MM.1S (cell line): ENCODE measurements around the gene FHL3.

ENCODE experiments used
- DNase-seq: peaks from one replicate; pipeline ENCODE4 v3.0.0-alpha.2; 2015
- H2AFZ ChIP-seq: fragments of 300-600 bp; sonication (generic); 2 replicates; pipeline ENCODE4 v1.6.0; 2016; ENCODE audit warnings: antibody characterized with exemption, low read length
- H3F3A ChIP-seq: fragments of 300-600 bp; sonication (generic); 2 replicates; pipeline ENCODE4 v1.6.1; 2016; ENCODE audit warnings: mild to moderate bottlenecking, antibody characterized with exemption, low read length, moderate library complexity, mixed read lengths; ENCODE audit not compliant: insufficient read depth
- H3K27ac ChIP-seq: fragments of 300-600 bp; sonication (generic); 2 replicates; pipeline ENCODE4 v1.5.1; 2016; ENCODE audit warnings: mild to moderate bottlenecking, low read length
- H3K27me3 ChIP-seq: fragments of 300-600 bp; sonication (generic); replicated peaks from 2 replicates; pipeline ENCODE4 v1.6.0; 2016; ENCODE audit warnings: low read length; ENCODE audit not compliant: insufficient read depth
- H3K36me3 ChIP-seq: fragments of 300-600 bp; sonication (generic); replicated peaks from 2 replicates; pipeline ENCODE4 v1.6.1; 2016; ENCODE audit warnings: mild to moderate bottlenecking, low read length, mixed read lengths; ENCODE audit not compliant: insufficient read depth
- H3K4me1 ChIP-seq: fragments of 300-600 bp; sonication (generic); 2 replicates; pipeline ENCODE4 v1.6.1; 2016; ENCODE audit warnings: low read length, mixed read lengths
- H3K4me2 ChIP-seq: fragments of 300-600 bp; sonication (generic); 2 replicates; pipeline ENCODE4 v1.6.0; 2016; ENCODE audit warnings: low read depth, low read length
- H3K4me3 ChIP-seq: fragments of 300-600 bp; sonication (generic); 2 replicates; pipeline ENCODE4 v1.5.1; 2016; ENCODE audit warnings: low read length, mixed read lengths
- H3K79me2 ChIP-seq: fragments of 300-600 bp; sonication (generic); 2 replicates; pipeline ENCODE4 v1.6.1; 2016; ENCODE audit warnings: mixed run types, low read length, mixed read lengths
- H3K9ac ChIP-seq: fragments of 300-600 bp; sonication (generic); 2 replicates; pipeline ENCODE4 v1.6.1; 2016; ENCODE audit warnings: low read length, mixed read lengths
- H3K9me2 ChIP-seq: fragments of 300-600 bp; sonication (generic); replicated peaks from 2 replicates; pipeline ENCODE4 v1.6.1; 2016; ENCODE audit warnings: mild to moderate bottlenecking, low read length, mixed read lengths; ENCODE audit not compliant: insufficient read depth
- H3K9me3 ChIP-seq: fragments of 300-600 bp; sonication (generic); replicated peaks from 2 replicates; pipeline ENCODE4 v1.6.1; 2016; ENCODE audit warnings: mild to moderate bottlenecking, low read length, mixed read lengths; ENCODE audit not compliant: insufficient read depth
- H4K20me1 ChIP-seq: fragments of 300-600 bp; sonication (generic); 2 replicates; pipeline ENCODE4 v1.6.1; 2016; ENCODE audit warnings: mild to moderate bottlenecking, low read length, moderate library complexity, mixed read lengths; ENCODE audit not compliant: insufficient read depth
- EZH2 ChIP-seq: fragments of 300-600 bp; sonication (generic); optimal IDR thresholded peaks from 2 replicates; pipeline ENCODE3; 2017; ENCODE audit warnings: low read depth, mild to moderate bottlenecking, antibody characterized with exemption, low read length, mixed read lengths
- EZH2phosphoT487 ChIP-seq: fragments of 300-600 bp; sonication (generic); IDR thresholded peaks from 2 replicates; pipeline ENCODE4 v1.6.1; 2018; ENCODE audit warnings: antibody characterized with exemption, low read length
- TF ChIP-seq, protein P1 (sequence below): fragments of 300-600 bp; sonication (generic); IDR thresholded peaks from 2 replicates; pipeline ENCODE4 v1.5.1; 2016; ENCODE audit warnings: antibody characterized with exemption, low read length, mixed read lengths

Gene FHL3, protein sequence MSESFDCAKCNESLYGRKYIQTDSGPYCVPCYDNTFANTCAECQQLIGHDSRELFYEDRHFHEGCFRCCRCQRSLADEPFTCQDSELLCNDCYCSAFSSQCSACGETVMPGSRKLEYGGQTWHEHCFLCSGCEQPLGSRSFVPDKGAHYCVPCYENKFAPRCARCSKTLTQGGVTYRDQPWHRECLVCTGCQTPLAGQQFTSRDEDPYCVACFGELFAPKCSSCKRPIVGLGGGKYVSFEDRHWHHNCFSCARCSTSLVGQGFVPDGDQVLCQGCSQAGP

DNA sequence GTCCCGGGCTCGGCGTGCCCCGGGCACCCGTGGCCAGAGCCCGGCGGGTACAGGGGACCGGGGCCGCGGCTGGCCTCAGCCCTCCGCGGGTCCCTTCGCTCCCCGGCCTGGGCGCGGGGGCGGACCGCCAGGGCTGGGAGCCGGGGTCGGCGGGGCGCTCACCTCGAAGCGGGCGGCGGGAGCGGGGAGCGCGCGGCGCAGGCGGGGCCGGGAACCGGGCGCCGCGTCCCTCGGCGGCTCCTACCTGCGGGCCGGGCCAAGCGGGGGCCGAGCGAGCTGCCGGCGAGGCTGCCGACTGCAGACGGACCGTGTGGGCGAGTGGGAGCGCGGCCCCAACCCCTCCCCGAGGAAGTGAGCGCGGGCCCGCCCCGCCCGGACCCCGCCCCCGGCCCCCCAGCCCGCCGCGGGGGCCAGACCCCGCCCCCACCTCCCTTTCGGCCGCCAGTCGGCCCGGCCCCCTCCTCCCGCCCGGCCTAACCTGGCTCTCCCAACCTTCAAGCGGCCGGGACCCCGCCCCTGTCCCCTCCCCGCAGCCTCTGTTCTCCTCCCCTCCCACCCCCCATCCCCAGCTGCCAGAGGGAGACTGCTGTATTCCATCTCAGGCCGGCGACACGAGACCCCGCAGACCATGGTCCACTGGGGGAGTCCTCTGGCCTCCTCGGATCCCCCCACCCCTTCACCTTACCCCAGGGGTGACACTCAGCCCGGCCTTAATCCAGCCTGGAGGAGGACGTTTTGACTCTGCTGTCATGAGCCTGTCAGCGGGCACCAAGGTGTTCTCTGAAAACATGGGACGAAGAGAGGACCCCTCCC is at the start of gene FHL3:
Gene FHL3, minus strand, starts transcription at position 320 of the 813 bp plus-strand sequence. CDS start 6,102 bp downstream, outside the sequence.
- Histone ChIP-seq H3K4me3 (0 out of 2 replicates have a peak within 1 kb of the TSS, but pooled peaks have one; percentile 9), H3K9me3 (no peaks in the 10 kb centered on the region), H3F3A (no peaks in the 10 kb centered on the region), H2AFZ (0 out of 2 replicates have a peak within 1 kb of the TSS, but pooled peaks have one; percentile 45), H3K79me2 (no peaks in the 10 kb centered on the region), H3K36me3 (no peaks in the 10 kb centered on the region), H3K27me3 (peaks cover 14% of the 10 kb centered on the region), H3K9me2 (no peaks in the 10 kb centered on the region), H3K4me1 (no peaks in the 10 kb centered on the region), H3K4me2 (peak within 1 kb of the TSS; percentile 52), H3K9ac (no peak within 1 kb of the TSS), H4K20me1 (no peaks in the 10 kb centered on the region), H3K27ac (no peak within 1 kb of the TSS)
- TF ChIP-seq EZH2 (no peak), EZH2phosphoT487 (no peak)
- TF ChIP-seq, protein P1, sequence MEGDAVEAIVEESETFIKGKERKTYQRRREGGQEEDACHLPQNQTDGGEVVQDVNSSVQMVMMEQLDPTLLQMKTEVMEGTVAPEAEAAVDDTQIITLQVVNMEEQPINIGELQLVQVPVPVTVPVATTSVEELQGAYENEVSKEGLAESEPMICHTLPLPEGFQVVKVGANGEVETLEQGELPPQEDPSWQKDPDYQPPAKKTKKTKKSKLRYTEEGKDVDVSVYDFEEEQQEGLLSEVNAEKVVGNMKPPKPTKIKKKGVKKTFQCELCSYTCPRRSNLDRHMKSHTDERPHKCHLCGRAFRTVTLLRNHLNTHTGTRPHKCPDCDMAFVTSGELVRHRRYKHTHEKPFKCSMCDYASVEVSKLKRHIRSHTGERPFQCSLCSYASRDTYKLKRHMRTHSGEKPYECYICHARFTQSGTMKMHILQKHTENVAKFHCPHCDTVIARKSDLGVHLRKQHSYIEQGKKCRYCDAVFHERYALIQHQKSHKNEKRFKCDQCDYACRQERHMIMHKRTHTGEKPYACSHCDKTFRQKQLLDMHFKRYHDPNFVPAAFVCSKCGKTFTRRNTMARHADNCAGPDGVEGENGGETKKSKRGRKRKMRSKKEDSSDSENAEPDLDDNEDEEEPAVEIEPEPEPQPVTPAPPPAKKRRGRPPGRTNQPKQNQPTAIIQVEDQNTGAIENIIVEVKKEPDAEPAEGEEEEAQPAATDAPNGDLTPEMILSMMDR, result no peak
- DNase-seq, result no peak

DNA sequence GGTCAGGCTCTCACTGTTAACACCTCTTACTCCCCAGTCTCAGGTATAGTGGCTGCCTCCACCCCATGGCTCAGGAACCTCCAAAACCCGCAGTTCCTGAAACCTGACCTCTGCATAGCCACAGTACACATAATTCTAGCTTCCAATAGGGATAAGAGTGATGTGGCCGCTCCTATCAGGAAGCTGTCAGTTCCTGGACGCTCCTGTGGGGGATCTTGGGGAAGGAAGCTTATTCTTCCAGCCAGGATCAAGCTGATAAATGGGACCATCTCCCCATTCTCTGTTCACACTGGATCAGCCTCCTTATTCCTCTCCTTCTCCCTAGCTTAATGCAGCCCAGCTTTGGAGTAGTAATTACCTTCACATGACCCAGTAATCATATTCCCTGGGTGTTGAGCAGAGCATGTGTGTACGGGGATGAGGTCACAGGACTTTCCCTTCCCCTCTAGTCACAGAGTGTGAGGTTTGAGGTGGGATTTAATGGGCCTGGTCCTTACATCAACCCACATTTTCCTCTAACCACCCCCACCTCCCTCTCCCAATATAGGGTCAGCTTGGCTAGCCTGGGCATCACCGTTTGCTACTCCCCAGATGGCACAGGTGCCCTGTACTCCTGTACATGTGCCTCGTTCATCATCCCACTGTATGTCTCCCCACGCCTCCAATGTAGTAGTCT is 48.2 kb upstream of the FHL3 start:
- no peaks in the 10 kb centered on the region for H3K79me2 ChIP-seq

DNA sequence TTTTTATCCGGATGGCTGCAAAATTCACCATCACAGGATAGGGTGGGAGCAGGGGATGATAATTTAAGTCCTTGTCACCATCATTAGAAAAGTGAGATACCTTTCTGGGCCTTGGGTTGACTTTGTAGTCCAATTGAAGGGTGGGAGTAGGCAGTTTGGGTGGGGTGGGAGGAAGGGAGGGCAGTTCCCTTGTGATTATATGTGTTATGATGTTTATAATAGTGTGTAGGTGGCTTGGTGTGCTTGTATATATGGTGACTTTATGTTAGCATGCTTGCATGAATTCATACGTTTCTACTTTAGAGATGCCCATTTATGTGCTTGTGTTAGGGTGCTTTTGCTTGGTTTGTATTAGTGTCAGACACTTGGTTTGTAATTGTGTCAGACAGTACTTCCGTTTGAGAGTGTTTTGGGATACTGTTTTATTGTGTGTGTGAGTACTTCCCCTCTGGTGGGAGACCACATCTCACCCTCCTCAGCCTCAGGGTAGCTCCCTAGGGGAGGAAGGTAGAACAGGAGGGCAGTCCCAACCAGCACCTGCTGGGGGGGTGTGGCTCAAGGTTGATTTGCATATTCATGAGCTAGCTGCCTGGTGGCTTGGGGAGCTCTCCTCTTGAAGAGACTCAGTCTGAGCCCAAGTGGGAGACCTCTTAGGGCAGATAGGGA is 47.6 kb upstream of the FHL3 start:
- no peaks in the 10 kb centered on the region for H3K79me2 ChIP-seq
- H2AFZ ChIP-seq, result no peak overlapping the region
- no peaks in the 10 kb centered on the region for H3K4me1 ChIP-seq
- H3K27ac ChIP-seq, result no peak overlapping the region
- no peaks in the 10 kb centered on the region for H3K9me2 ChIP-seq
- H3K4me2 ChIP-seq, result no peak overlapping the region
- TF ChIP-seq EZH2phosphoT487 (no peak), EZH2 (no peak)
- TF ChIP-seq, protein P1, result no peak
- no peak overlapping the region for H3K9ac ChIP-seq
- no peaks in the 10 kb centered on the region; the same call in 1 of the 2 replicates for H3K27me3 ChIP-seq
- H3K36me3 ChIP-seq, result no peaks in the 10 kb centered on the region
- no peaks in the 10 kb centered on the region for H3K9me3 ChIP-seq
- H4K20me1 ChIP-seq, result no peaks in the 10 kb centered on the region
- H3K4me3 ChIP-seq, result no peak overlapping the region
- no peaks in the 10 kb centered on the region for H3F3A ChIP-seq
- DNase-seq, result no peak

More for the DNA sequence above, 48.2 kb upstream of the FHL3 start:
- Histone ChIP-seq H3K36me3 (no peaks in the 10 kb centered on the region), H3K4me1 (no peaks in the 10 kb centered on the region), H3K27me3 (no peaks in the 10 kb centered on the region), H3K4me3 (no peak overlapping the region), H4K20me1 (no peaks in the 10 kb centered on the region), H3K4me2 (no peak overlapping the region), H2AFZ (no peak overlapping the region), H3K9me2 (no peaks in the 10 kb centered on the region), H3K9ac (no peak overlapping the region), H3K9me3 (no peaks in the 10 kb centered on the region), H3K27ac (no peak overlapping the region), H3F3A (no peaks in the 10 kb centered on the region)
- TF ChIP-seq EZH2 (no peak), EZH2phosphoT487 (no peak)
- TF ChIP-seq, protein P1, result no peak
- DNase-seq, result no peak
